NCI-H1417 (cell line): Measurements from ENCODE around the gene CDC42BPB.
A peak's percentile ranks its signal among the peaks of the same experiment; 100 is the strongest.
"Not testable (repeated sequence)": the region's sequence is repeated elsewhere in the genome, so short reads cannot be mapped to it uniquely, and the experiment has no call there.

Source experiments
- DNase-seq, 3 experiments: peaks; one replicate each; lab custom pipeline; 2025; lab: John Stamatoyannopoulos, UW

The CDC42BPB gene

DNA sequence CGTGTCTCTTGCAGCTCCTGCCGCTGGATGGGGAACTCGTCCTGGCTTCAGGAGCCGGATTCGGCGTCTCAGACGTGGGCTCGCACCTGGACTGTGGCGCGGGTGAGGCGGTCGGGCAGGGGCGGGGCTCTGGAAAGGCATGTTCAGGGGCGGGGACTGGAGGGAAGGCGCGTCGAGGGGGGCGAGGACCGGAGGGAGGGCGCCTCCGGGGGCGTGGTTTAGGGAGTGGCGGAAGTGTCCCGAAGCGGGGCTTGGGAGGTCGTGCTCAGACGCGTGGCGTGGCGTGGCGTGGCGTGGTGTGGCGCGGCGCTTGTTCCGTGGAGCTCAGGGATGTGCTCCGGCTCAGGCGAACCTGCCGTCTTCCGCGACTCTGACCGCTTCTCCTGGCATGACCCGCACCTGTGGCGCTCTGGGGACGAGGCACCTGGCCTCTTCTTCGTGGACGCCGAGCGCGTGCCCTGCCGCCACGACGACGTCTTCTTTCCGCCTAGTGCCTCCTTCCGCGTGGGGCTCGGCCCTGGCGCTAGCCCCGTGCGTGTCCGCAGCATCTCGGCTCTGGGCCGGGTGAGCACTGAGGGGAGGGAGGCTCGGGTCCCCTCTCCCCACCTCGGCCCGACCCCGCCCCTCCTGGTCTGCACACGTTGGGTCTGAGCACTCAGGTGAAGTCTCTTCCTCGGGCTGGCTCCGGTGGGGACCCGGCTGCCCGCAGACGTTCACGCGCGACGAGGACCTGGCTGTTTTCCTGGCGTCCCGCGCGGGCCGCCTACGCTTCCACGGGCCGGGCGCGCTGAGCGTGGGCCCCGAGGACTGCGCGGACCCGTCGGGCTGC is 128.7 kb downstream of the CDC42BPB start:
- DNase-seq = peak; percentile 76 to 85 (median 77)

- no peak for DNase-seq
Measured at GRCh38 chr14:102927878-102928411, 129.4 kb downstream of the CDC42BPB start.

- no peak for DNase-seq
Measured at GRCh38 chr14:102927346-102927877, 129.9 kb downstream of the CDC42BPB start.

DNA sequence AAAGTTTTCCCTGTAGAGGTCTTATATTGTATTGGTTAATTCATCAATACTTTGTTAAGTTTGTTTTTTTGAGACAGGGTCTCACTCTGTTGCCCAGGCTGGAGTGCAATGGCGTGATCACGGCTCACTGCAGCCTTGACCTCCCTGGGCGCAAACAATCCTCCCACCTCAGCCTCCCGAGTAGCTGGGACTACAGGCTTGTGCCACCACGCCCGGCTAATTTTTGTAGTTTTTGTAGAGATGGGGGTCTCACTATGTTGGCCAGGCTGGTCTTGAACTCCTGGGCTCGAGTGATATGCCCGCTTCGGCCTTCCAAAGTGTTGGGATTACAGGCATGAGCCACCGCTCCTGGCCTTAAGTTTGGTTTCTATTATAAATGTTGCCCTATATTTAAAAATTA is 130.5 kb downstream of the CDC42BPB start:
- DNase-seq = not testable (repeated sequence)

- peak in 1 of 3 experiments; percentile 21 for DNase-seq
Measured at GRCh38 chr14:102926104-102926503, 131.2 kb downstream of the CDC42BPB start.

- no peak for DNase-seq
Measured at GRCh38 chr14:102925646-102926045, 131.7 kb downstream of the CDC42BPB start.

- DNase-seq = no peak
Measured at GRCh38 chr14:102924632-102925588, 132.4 kb downstream of the CDC42BPB start.

DNA sequence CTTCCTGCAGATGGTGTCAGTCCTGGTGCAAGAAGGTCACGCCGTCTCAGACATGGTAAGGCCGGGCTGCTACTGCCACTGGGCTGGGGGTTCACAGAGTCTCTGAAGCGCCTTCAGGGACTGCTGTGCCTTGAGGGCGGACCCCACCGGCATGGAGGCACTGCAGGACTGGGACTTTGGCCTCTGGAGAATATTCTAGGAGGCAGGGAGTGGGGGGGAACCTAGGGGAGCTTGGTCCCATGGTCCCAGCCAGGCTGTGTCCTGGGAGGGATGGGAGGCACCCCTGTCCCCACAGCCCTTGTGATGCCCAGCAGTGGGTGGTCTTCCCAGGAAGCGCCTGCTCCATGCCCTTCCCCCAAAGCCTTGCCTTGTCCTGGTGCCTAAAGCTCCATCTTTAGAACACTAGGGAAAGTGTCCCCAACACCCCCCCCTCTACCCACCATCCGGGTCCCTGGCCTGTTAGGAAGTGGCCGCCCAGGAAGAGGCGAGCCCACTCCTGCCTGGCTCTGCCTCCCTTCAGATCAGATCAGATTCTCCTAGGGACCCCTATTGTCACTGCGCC is 133.3 kb downstream of the CDC42BPB start:
- no peak for DNase-seq

GRCh38 chr14:102923201-102923924 is 134.0 kb downstream of the CDC42BPB start:
- DNase-seq = no peak

GRCh38 chr14:102922490-102923200 is 134.7 kb downstream of the CDC42BPB start, which contains the start of gene AMN:
Gene AMN, plus strand, starts transcription at chr14:102922663. Its CDS starts 26 bp downstream, at chr14:102922689.
- no peak for DNase-seq

DNA sequence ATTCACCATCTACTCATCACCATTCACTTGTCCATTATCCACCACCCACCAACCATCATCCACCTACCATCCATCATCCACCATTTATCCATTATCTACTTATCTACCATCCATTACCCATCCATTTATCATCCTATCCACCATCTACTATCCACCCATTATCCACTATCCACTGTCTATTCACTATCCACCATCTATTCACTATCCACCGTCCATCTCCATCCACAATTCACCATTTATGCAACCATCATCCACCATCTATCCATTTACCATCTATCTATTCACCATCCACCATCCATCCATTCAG is 136.4 kb downstream of the CDC42BPB start:
- no peak for DNase-seq

GRCh38 chr14:102920273-102920997 is 136.9 kb downstream of the CDC42BPB start:
- no peak for DNase-seq

DNA sequence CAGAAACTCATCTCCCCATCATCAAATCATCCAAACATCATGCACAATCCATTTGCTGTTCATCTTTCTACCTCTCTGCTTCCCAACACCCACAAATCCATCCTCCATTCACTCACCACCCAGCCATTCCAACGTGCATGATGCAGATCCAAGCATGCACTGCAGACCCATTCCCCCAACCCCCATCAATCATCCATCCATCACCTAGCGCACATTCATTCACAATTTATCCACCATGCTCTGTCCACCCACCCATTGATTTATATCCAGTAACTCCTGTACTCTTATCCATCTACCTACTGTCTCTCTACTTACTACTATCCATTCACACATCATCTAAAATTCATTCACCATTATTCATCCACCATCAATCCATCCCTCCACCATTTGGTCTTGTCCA is 138.9 kb downstream of the CDC42BPB start:
- DNase-seq = no peak

- peak; percentile 29 to 68 (median 36) for DNase-seq
Measured at GRCh38 chr14:102917469-102918211, 139.7 kb downstream of the CDC42BPB start.

GRCh38 chr14:102917056-102917385 is 140.3 kb downstream of the CDC42BPB start:
- no peak for DNase-seq

DNA sequence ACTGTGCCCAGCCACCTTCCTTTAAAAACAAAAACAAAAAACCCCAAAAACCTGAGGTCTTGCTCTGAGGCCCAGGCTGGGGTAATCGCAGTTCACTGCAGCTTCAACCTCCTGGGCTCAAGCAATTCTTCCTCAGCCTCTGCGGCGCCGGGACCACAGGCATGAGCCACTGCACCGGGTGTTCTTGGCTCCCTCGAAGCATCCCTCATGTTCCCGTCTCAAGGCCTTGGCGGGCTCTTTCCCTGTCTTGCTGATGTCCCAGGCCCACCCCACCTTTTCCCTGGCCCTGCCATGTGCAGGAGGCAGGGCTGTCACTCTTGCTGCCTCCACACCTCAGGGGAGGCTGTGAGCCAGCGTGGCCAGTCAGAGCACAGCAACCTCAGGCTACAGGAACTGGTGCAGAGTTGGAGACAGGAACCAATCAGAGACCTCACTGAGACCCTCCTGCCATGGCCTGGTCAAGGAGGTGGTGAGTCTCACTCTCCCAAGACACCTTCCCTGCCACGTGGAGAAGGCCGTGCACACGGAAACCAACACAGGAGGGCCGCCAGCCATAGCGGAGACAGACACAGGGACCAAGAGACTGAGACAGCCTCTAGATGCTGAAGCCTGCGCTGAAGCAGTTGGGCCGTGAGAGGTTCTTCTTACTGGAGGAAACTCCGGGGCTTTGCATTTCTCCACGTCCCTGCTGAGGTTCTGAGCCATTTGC is 140.8 kb downstream of the CDC42BPB start:
- no peak for DNase-seq

GRCh38 chr14:102915292-102916110 is 141.8 kb downstream of the CDC42BPB start:
- no peak for DNase-seq
